ENCODE data around the gene CRTC3. TPM values are rescaled to one million over a fixed set of nuclear protein-coding genes. Genes with fewer than 3 reads are reported as not detected.

Gene CRTC3
- total RNA-seq, 1 experiment from 2014 or later = 10.8 TPM

GRCh38 chr15:90580541-90580940 lies 50.8 kb downstream of the CRTC3 start:
- in situ Hi-C loops (cut with HindIII; ENCODE audit: low pct_unique_long_range_greater_than_20kb, low sequenced_read_pairs) = no loop called here
- DNase-seq (ENCODE audit: low read depth, low spot score) = no peak

- DNase-seq (ENCODE audit: low read depth, low spot score) = no peak
- in situ Hi-C loops (cut with HindIII; ENCODE audit: low pct_unique_long_range_greater_than_20kb, low sequenced_read_pairs) = no loop called here
Measured at GRCh38 chr15:90580946-90581345, 51.2 kb downstream of the CRTC3 start.

- no peak for DNase-seq (ENCODE audit: low read depth, low spot score)
- in situ Hi-C loops (cut with HindIII; ENCODE audit: low pct_unique_long_range_greater_than_20kb, low sequenced_read_pairs) = no loop called here
Measured at GRCh38 chr15:90581771-90582352, 52.1 kb downstream of the CRTC3 start.

GRCh38 chr15:90582553-90582952 lies 52.8 kb downstream of the CRTC3 start:
- DNase-seq (ENCODE audit: low read depth, low spot score) = peak; percentile 22
- in situ Hi-C loops (cut with HindIII; ENCODE audit: low pct_unique_long_range_greater_than_20kb, low sequenced_read_pairs) = no loop called here

- in situ Hi-C loops (cut with HindIII; ENCODE audit: low pct_unique_long_range_greater_than_20kb, low sequenced_read_pairs) = no loop called here
- DNase-seq (ENCODE audit: low read depth, low spot score) = peak; percentile 62
Measured at GRCh38 chr15:90583471-90584252, 53.9 kb downstream of the CRTC3 start.

- in situ Hi-C loops (cut with HindIII; ENCODE audit: low pct_unique_long_range_greater_than_20kb, low sequenced_read_pairs) = no loop called here
- no peak for DNase-seq (ENCODE audit: low read depth, low spot score)
Measured at GRCh38 chr15:90584841-90585240, 55.1 kb downstream of the CRTC3 start.

- in situ Hi-C loops (cut with HindIII; ENCODE audit: low pct_unique_long_range_greater_than_20kb, low sequenced_read_pairs) = no loop called here
Measured at GRCh38 chr15:90585863-90586262, 56.1 kb downstream of the CRTC3 start.

GRCh38 chr15:90586948-90587347 lies 57.2 kb downstream of the CRTC3 start:
- in situ Hi-C loops (cut with HindIII; ENCODE audit: low pct_unique_long_range_greater_than_20kb, low sequenced_read_pairs) = no loop called here

More at GRCh38 chr15:90585863-90586262, 56.1 kb downstream of the CRTC3 start:
- DNase-seq (ENCODE audit: low read depth, low spot score) = no peak

GRCh38 chr15:90588427-90588826 lies 58.7 kb downstream of the CRTC3 start:
- in situ Hi-C loops (cut with HindIII; ENCODE audit: low pct_unique_long_range_greater_than_20kb, low sequenced_read_pairs) = no loop called here

More at GRCh38 chr15:90586948-90587347, 57.2 kb downstream of the CRTC3 start:
- DNase-seq (ENCODE audit: low read depth, low spot score) = no peak

GRCh38 chr15:90591524-90591923 lies 61.8 kb downstream of the CRTC3 start:
- in situ Hi-C loops (cut with HindIII; ENCODE audit: low pct_unique_long_range_greater_than_20kb, low sequenced_read_pairs) = no loop called here

More at GRCh38 chr15:90588427-90588826, 58.7 kb downstream of the CRTC3 start:
- peak; percentile 17 for DNase-seq (ENCODE audit: low read depth, low spot score)

GRCh38 chr15:90592131-90592881 lies 62.6 kb downstream of the CRTC3 start:
- in situ Hi-C loops (cut with HindIII; ENCODE audit: low pct_unique_long_range_greater_than_20kb, low sequenced_read_pairs) = no loop called here
- DNase-seq (ENCODE audit: low read depth, low spot score) = no peak

More at GRCh38 chr15:90591524-90591923, 61.8 kb downstream of the CRTC3 start:
- DNase-seq (ENCODE audit: low read depth, low spot score) = no peak

GRCh38 chr15:90593499-90594158 lies 63.9 kb downstream of the CRTC3 start:
- in situ Hi-C loops (cut with HindIII; ENCODE audit: low pct_unique_long_range_greater_than_20kb, low sequenced_read_pairs) = no loop called here
- no peak for DNase-seq (ENCODE audit: low read depth, low spot score)

- in situ Hi-C loops (cut with HindIII; ENCODE audit: low pct_unique_long_range_greater_than_20kb, low sequenced_read_pairs) = no loop called here
- no peak for DNase-seq (ENCODE audit: low read depth, low spot score)
Measured at GRCh38 chr15:90594301-90594738, 64.6 kb downstream of the CRTC3 start.

- DNase-seq (ENCODE audit: low read depth, low spot score) = no peak
- in situ Hi-C loops (cut with HindIII; ENCODE audit: low pct_unique_long_range_greater_than_20kb, low sequenced_read_pairs) = no loop called here
Measured at GRCh38 chr15:90595763-90596155, 66.0 kb downstream of the CRTC3 start.

GRCh38 chr15:90596943-90597342 lies 67.2 kb downstream of the CRTC3 start:
- in situ Hi-C loops (cut with HindIII; ENCODE audit: low pct_unique_long_range_greater_than_20kb, low sequenced_read_pairs) = no loop called here
- DNase-seq (ENCODE audit: low read depth, low spot score) = no peak

- no peak for DNase-seq (ENCODE audit: low read depth, low spot score)
- in situ Hi-C loops (cut with HindIII; ENCODE audit: low pct_unique_long_range_greater_than_20kb, low sequenced_read_pairs) = no loop called here
Measured at GRCh38 chr15:90597577-90597976, 67.9 kb downstream of the CRTC3 start.

- peak; percentile 44 for DNase-seq (ENCODE audit: low read depth, low spot score)
- in situ Hi-C loops (cut with HindIII; ENCODE audit: low pct_unique_long_range_greater_than_20kb, low sequenced_read_pairs) = no loop called here
Measured at GRCh38 chr15:90598031-90598577, 68.4 kb downstream of the CRTC3 start.

- in situ Hi-C loops (cut with HindIII; ENCODE audit: low pct_unique_long_range_greater_than_20kb, low sequenced_read_pairs) = no loop called here
- DNase-seq (ENCODE audit: low read depth, low spot score) = no peak
Measured at GRCh38 chr15:90598679-90599078, 69.0 kb downstream of the CRTC3 start.
